DND-41 (cell line): Measurements from ENCODE around the gene COX20.

Experiments used
- EZH2 ChIP-seq: IDR thresholded peaks from 3 replicates; pipeline ENCODE4 v1.6.1; 2012; ENCODE audit warnings: borderline replicate concordance, low read depth, mild to moderate bottlenecking, moderate library complexity, low read length, inconsistent platforms; ENCODE audit not compliant: severe bottlenecking
- TF ChIP-seq, protein P1 (sequence below): IDR thresholded peaks from 2 replicates; pipeline ENCODE4 v1.5.1; 2012; ENCODE audit warnings: borderline replicate concordance, low read length, moderate library complexity, mild to moderate bottlenecking; ENCODE audit not compliant: poor library complexity, severe bottlenecking; ENCODE audit errors: extremely low read depth

DNA sequence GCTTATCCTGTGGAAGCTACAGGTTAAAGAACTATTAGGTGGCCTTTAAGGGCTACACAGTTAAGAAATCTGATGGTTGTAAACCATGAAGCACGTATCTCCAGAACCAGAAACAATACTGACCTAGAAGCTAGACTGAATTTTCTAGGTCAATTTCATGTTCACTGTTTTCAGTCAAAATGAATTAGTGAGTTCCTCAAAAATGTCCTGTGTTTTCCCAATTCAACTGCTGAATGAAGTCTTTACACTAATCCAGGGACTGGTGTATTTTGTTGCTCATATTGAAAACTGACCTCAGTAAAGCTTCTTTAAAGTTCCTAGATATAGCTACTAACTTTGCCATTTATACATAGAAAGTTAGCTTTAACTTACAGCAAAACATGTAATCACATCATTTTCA lies 22.9 kb downstream of the COX20 start:
- TF ChIP-seq, protein P1, sequence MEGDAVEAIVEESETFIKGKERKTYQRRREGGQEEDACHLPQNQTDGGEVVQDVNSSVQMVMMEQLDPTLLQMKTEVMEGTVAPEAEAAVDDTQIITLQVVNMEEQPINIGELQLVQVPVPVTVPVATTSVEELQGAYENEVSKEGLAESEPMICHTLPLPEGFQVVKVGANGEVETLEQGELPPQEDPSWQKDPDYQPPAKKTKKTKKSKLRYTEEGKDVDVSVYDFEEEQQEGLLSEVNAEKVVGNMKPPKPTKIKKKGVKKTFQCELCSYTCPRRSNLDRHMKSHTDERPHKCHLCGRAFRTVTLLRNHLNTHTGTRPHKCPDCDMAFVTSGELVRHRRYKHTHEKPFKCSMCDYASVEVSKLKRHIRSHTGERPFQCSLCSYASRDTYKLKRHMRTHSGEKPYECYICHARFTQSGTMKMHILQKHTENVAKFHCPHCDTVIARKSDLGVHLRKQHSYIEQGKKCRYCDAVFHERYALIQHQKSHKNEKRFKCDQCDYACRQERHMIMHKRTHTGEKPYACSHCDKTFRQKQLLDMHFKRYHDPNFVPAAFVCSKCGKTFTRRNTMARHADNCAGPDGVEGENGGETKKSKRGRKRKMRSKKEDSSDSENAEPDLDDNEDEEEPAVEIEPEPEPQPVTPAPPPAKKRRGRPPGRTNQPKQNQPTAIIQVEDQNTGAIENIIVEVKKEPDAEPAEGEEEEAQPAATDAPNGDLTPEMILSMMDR = no peak
- no peak for TF ChIP-seq EZH2
